HL-60/S4 treated with retinoic acid at 250 ng/mL for 4 days and 3 days (cell line): ENCODE results near the gene PTPRG.

Experiments used
- in situ Hi-C: fragments of 300-500 bp; cut with MboI; formaldehyde crosslinking; loops from 2 replicates; pipeline ENCODE4 v1.7.0; 2022; ENCODE audit warnings: low sequenced_read_pairs

PTPRG gene

GRCh38 chr3:62125380-62125779 is 564.0 kb downstream of the PTPRG start:
- in situ Hi-C loops = no loop called here

GRCh38 chr3:62127116-62127515 is 565.7 kb downstream of the PTPRG start:
- in situ Hi-C loops = no loop called here

- in situ Hi-C loops = no loop called here
These were observed 566.7 kb downstream of the PTPRG start for GRCh38 chr3:62128051-62128450.

GRCh38 chr3:62128681-62129080 is 567.3 kb downstream of the PTPRG start:
- in situ Hi-C loops = no loop called here

GRCh38 chr3:62131050-62131449 is 569.7 kb downstream of the PTPRG start:
- in situ Hi-C loops = no loop called here

- in situ Hi-C loops = no loop called here
These were observed 570.2 kb downstream of the PTPRG start for GRCh38 chr3:62131620-62132019.

- in situ Hi-C loops = no loop called here
These were observed 570.7 kb downstream of the PTPRG start for GRCh38 chr3:62132027-62132602.

GRCh38 chr3:62133015-62133414 is 571.6 kb downstream of the PTPRG start:
- in situ Hi-C loops = no loop called here

- in situ Hi-C loops = no loop called here
These were observed 572.7 kb downstream of the PTPRG start for GRCh38 chr3:62134061-62134496.

GRCh38 chr3:62135741-62136140 is 574.4 kb downstream of the PTPRG start:
- in situ Hi-C loops = no loop called here

- in situ Hi-C loops = no loop called here
These were observed 578.6 kb downstream of the PTPRG start for GRCh38 chr3:62139957-62140356.

GRCh38 chr3:62142331-62143085 is 581.1 kb downstream of the PTPRG start:
- in situ Hi-C loops = no loop called here

GRCh38 chr3:62143843-62144450 is 582.6 kb downstream of the PTPRG start:
- in situ Hi-C loops = no loop called here

GRCh38 chr3:62144482-62144881 is 583.1 kb downstream of the PTPRG start:
- in situ Hi-C loops = no loop called here

GRCh38 chr3:62145086-62145757 is 583.9 kb downstream of the PTPRG start:
- in situ Hi-C loops = no loop called here

- in situ Hi-C loops = no loop called here
These were observed 588.2 kb downstream of the PTPRG start for GRCh38 chr3:62149539-62149938.

- in situ Hi-C loops = no loop called here
These were observed 588.6 kb downstream of the PTPRG start for GRCh38 chr3:62149962-62150361.

GRCh38 chr3:62151591-62151990 is 590.2 kb downstream of the PTPRG start:
- in situ Hi-C loops = no loop called here

- in situ Hi-C loops = no loop called here
These were observed 591.9 kb downstream of the PTPRG start for GRCh38 chr3:62153231-62153630.

GRCh38 chr3:62154457-62155148 is 593.2 kb downstream of the PTPRG start:
- in situ Hi-C loops = no loop called here

- in situ Hi-C loops = no loop called here
These were observed 597.8 kb downstream of the PTPRG start for GRCh38 chr3:62159056-62159708.
